Astrocyte (in vitro differentiated cells and primary cell): ENCODE results near the gene OTUD7B. TPM values are rescaled to one million over a fixed set of nuclear protein-coding genes. Genes with fewer than 3 reads are reported as not detected.
A peak's percentile ranks its signal among the peaks of the same experiment; 100 is the strongest.

Source experiments
- DNase-seq: peaks from one replicate; pipeline ENCODE4 v3.0.0-alpha.2; 2010; ENCODE audit warnings: low read depth
- FAIRE-seq: peaks from 2 replicates; lab custom pipeline; 2011; peaks lifted over from hg19 to GRCh38; lab: Jason Lieb, UNC
- H2AFZ ChIP-seq: 2 replicates; pipeline ENCODE4 v1.6.0; 2012; ENCODE audit warnings: low read depth, low read length, inconsistent platforms
- H3K27ac ChIP-seq: 2 replicates; pipeline ENCODE4 v1.5.1; 2011; ENCODE audit warnings: low read depth, low read length, inconsistent platforms
- H3K27me3 ChIP-seq: 2 replicates; pipeline ENCODE4 v1.6.0; 2011; ENCODE audit warnings: low read length, inconsistent platforms; ENCODE audit not compliant: insufficient read depth
- H3K36me3 ChIP-seq: 2 replicates; pipeline ENCODE4 v1.5.1; 2011; ENCODE audit warnings: low read length, inconsistent platforms; ENCODE audit not compliant: insufficient read depth
- H3K4me1 ChIP-seq: 2 replicates; pipeline ENCODE4 v1.5.1; 2011; ENCODE audit warnings: low read length, inconsistent platforms; ENCODE audit not compliant: insufficient read depth
- H3K4me2 ChIP-seq: 2 replicates; pipeline ENCODE4 v1.6.0; 2012; ENCODE audit warnings: low read length, inconsistent platforms
- H3K4me3 ChIP-seq: 2 replicates; pipeline ENCODE4 v1.5.1; 2011; ENCODE audit warnings: low read depth, mild to moderate bottlenecking, low read length, inconsistent platforms; ENCODE audit not compliant: insufficient read depth
- H3K79me2 ChIP-seq: 2 replicates; pipeline ENCODE4 v1.6.0; 2012; ENCODE audit warnings: mild to moderate bottlenecking, low read length, inconsistent platforms; ENCODE audit not compliant: insufficient read depth
- H3K9ac ChIP-seq: 2 replicates; pipeline ENCODE4 v1.6.0; 2012; ENCODE audit warnings: mild to moderate bottlenecking, low read length, inconsistent platforms
- H3K9me3 ChIP-seq: 2 replicates; pipeline ENCODE4 v1.5.1; 2012; ENCODE audit warnings: low read depth, mild to moderate bottlenecking, low read length, inconsistent platforms; ENCODE audit not compliant: insufficient read depth
- H4K20me1 ChIP-seq: 2 replicates; pipeline ENCODE4 v1.6.0; 2012; ENCODE audit warnings: low read length, inconsistent platforms; ENCODE audit not compliant: insufficient read depth
- H3K27ac Mint-ChIP-seq: one replicate; pipeline ENCODE4 v1.8.0; 2021; ENCODE audit warnings: mild to moderate bottlenecking, mixed read lengths; ENCODE audit not compliant: unreplicated experiment
- H3K27me3 Mint-ChIP-seq: one replicate; pipeline ENCODE4 v1.8.0; 2021; ENCODE audit warnings: low read depth, mixed read lengths; ENCODE audit not compliant: unreplicated experiment
- H3K36me3 Mint-ChIP-seq: one replicate; pipeline ENCODE4 v1.8.0; 2021; ENCODE audit warnings: low read depth, mixed read lengths; ENCODE audit not compliant: unreplicated experiment
- H3K4me1 Mint-ChIP-seq: one replicate; pipeline ENCODE4 v1.8.0; 2021; ENCODE audit warnings: low read depth, mixed read lengths; ENCODE audit not compliant: unreplicated experiment
- H3K4me3 Mint-ChIP-seq: one replicate; pipeline ENCODE4 v1.8.0; 2021; ENCODE audit warnings: mild to moderate bottlenecking, moderate library complexity, mixed read lengths; ENCODE audit not compliant: unreplicated experiment
- H3K9me3 Mint-ChIP-seq: one replicate; pipeline ENCODE4 v1.8.0; 2021; ENCODE audit warnings: mild to moderate bottlenecking, mixed read lengths; ENCODE audit not compliant: unreplicated experiment
- CTCF ChIP-seq: IDR thresholded peaks from 2 replicates; pipeline ENCODE4 v1.5.1; 2011; ENCODE audit warnings: low read depth, mild to moderate bottlenecking, inconsistent platforms, low read length, moderate library complexity; ENCODE audit not compliant: insufficient read depth
- EZH2 ChIP-seq: IDR thresholded peaks from 2 replicates; pipeline ENCODE4 v1.6.1; 2012; ENCODE audit warnings: mild to moderate bottlenecking, low read length, inconsistent platforms; ENCODE audit not compliant: insufficient read depth
- total RNA-seq: library from RNA; stranded (reverse); gene quantifications from 2 replicates; pipeline ENCODE4 v1.2.1, GENCODE V29; 2021

OTUD7B gene
- total RNA-seq, 1 donor from 2014 or later: 33.1 TPM

GRCh38 chr1:149977345-149977744 is 33.2 kb downstream of the OTUD7B start:
- Histone ChIP-seq H3K4me1 (peaks cover 16% of the 10 kb centered on the region), H3K4me3 (no peak overlapping the region), H3K36me3 (peaks cover 4% of the 10 kb centered on the region), H3K9me3 (no peaks in the 10 kb centered on the region), H3K79me2 (peaks cover 56% of the 10 kb centered on the region), H3K27ac (no peak overlapping the region), H3K27me3 (no peaks in the 10 kb centered on the region), H2AFZ (no peak overlapping the region), H3K9ac (no peak overlapping the region), H4K20me1 (peaks cover 46% of the 10 kb centered on the region), H3K4me2 (no peak overlapping the region)
- DNase-seq (no peak), FAIRE-seq (no peak)
- TF ChIP-seq CTCF (no peak), EZH2 (no peak)
- Mint-ChIP-seq H3K4me1 (peaks cover 34% of the 10 kb centered on the region), H3K36me3 (peaks cover 22% of the 10 kb centered on the region), H3K27me3 (no peaks in the 10 kb centered on the region), H3K27ac (peak overlapping the region; percentile 0), H3K9me3 (peaks cover 4% of the 10 kb centered on the region), H3K4me3 (no peak overlapping the region)

- Mint-ChIP-seq H3K27me3 (no peaks in the 10 kb centered on the region), H3K36me3 (peaks cover 23% of the 10 kb centered on the region), H3K4me1 (peaks cover 4% of the 10 kb centered on the region), H3K9me3 (peaks cover 4% of the 10 kb centered on the region), H3K27ac (no peak overlapping the region), H3K4me3 (no peak overlapping the region)
- Histone ChIP-seq H3K4me1 (no peaks in the 10 kb centered on the region), H3K4me3 (no peak overlapping the region), H3K79me2 (peaks cover 10% of the 10 kb centered on the region), H3K27me3 (no peaks in the 10 kb centered on the region), H3K36me3 (peaks cover 27% of the 10 kb centered on the region), H3K4me2 (no peak overlapping the region), H2AFZ (no peak overlapping the region), H3K9ac (no peak overlapping the region), H3K27ac (no peak overlapping the region), H3K9me3 (no peaks in the 10 kb centered on the region), H4K20me1 (peaks cover 14% of the 10 kb centered on the region)
- DNase-seq (no peak), FAIRE-seq (no peak)
- TF ChIP-seq CTCF: no peak
- no peak for TF ChIP-seq EZH2
Measured at GRCh38 chr1:149972547-149972946, 38.0 kb downstream of the OTUD7B start.

GRCh38 chr1:149967646-149968045 is 42.9 kb downstream of the OTUD7B start:
- FAIRE-seq: no peak
- peaks cover 15% of the 10 kb centered on the region for H3K36me3 Mint-ChIP-seq

More at GRCh38 chr1:149967646-149968045, 42.9 kb downstream of the OTUD7B start:
- no peak overlapping the region for H3K27ac Mint-ChIP-seq
- H3K4me1 ChIP-seq: no peaks in the 10 kb centered on the region
- no peaks in the 10 kb centered on the region for H3K27me3 ChIP-seq
- H3K4me2 ChIP-seq: no peak overlapping the region
- no peak overlapping the region for H3K9ac ChIP-seq
- no peaks in the 10 kb centered on the region for H3K9me3 ChIP-seq
- H3K27ac ChIP-seq: no peak overlapping the region
- H4K20me1 ChIP-seq: peaks cover 6% of the 10 kb centered on the region
- no peak for DNase-seq
- H3K36me3 ChIP-seq: peaks cover 48% of the 10 kb centered on the region
- peaks cover 3% of the 10 kb centered on the region for H3K79me2 ChIP-seq
- no peak overlapping the region for H2AFZ ChIP-seq
- TF ChIP-seq EZH2: no peak
- no peak for TF ChIP-seq CTCF
- H3K9me3 Mint-ChIP-seq: no peaks in the 10 kb centered on the region
- no peak overlapping the region for H3K4me3 ChIP-seq
- peaks cover 9% of the 10 kb centered on the region for H3K4me1 Mint-ChIP-seq
- H3K4me3 Mint-ChIP-seq: no peak overlapping the region
- H3K27me3 Mint-ChIP-seq: no peaks in the 10 kb centered on the region
